ENCODE data around the gene PRUNE2.

DNA sequence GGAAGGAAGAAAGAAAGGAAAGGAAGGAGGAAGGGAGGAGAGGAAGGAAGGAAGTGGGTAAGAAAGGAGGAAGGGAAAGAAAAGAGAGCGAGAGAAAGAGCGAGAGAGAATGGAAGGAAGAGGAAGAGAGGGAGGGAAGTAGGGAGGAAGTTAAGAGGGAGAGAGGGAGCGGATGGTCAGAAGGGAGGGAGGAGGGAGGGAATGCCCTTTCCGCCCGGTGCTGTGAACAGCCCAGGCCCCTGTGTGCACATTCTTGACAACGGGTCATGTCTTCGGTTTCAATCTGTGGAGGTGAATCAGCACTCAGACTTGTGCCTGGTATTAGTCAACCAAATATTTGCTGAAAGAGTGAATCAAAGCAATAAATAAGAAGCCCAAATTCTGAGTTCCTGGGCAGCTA is 39.2 kb downstream of the PRUNE2 start:
- TF ChIP-seq, protein P1, sequence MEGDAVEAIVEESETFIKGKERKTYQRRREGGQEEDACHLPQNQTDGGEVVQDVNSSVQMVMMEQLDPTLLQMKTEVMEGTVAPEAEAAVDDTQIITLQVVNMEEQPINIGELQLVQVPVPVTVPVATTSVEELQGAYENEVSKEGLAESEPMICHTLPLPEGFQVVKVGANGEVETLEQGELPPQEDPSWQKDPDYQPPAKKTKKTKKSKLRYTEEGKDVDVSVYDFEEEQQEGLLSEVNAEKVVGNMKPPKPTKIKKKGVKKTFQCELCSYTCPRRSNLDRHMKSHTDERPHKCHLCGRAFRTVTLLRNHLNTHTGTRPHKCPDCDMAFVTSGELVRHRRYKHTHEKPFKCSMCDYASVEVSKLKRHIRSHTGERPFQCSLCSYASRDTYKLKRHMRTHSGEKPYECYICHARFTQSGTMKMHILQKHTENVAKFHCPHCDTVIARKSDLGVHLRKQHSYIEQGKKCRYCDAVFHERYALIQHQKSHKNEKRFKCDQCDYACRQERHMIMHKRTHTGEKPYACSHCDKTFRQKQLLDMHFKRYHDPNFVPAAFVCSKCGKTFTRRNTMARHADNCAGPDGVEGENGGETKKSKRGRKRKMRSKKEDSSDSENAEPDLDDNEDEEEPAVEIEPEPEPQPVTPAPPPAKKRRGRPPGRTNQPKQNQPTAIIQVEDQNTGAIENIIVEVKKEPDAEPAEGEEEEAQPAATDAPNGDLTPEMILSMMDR (IDR thresholded peaks at IDR 0.05; ENCODE audit: insufficient read depth, low read depth, low read length): no peak
- no peak for TF ChIP-seq EZH2 (IDR thresholded peaks at IDR 0.05; ENCODE audit: insufficient read depth, low read length)
